GM19324 (cell line): ENCODE results near the gene BBX.

Experiments used
- ATAC-seq: cut with Tn5 transposase; IDR thresholded peaks from one replicate; pipeline ENCODE4 v1.9.1; 2021; ENCODE audit warnings: mild to moderate bottlenecking, moderate library complexity; ENCODE audit not compliant: unreplicated experiment, low FRiP score

BBX gene

DNA sequence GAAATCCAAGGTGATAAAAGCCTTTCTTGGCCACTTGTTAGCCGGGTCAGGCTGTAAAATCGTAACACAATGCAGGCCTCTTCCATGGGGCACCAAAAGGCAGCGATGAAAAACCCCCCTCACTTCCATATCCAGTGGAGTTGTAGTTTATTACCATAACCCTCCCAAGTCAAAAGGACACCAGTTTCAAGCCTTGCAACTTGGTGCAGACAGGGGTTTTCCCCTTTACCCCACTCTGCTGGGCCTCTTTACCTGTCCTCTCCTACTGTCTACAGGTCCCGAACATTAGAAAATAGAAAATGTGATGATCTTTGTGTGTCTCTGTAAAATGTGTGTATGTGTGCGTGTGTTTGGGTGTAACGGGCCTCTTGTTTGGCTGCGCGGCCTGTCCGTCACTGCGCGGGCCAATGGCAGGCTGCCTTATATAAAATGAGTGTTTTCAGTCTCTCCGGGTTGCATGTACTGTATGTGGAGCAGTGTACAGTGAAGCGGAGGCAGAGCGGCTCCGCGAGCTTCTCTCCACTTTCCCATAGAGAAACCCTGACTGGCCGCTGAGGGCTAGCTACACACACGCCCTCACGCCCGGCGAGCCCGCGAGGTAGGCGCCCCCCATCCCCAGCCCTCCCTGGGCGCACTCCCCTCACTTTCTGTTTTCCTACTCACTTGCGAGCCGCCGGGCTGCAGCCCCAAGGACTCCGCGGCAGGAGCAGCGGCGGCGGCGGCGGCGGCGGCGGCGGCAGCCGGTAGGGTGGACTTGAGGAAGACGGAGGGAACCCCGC is at the start of gene BBX:
Gene BBX, plus strand, starts transcription at position 453 of the 779 bp plus-strand sequence. CDS start 187,499 bp downstream, outside the sequence.
- ATAC-seq: peak; percentile 97

DNA sequence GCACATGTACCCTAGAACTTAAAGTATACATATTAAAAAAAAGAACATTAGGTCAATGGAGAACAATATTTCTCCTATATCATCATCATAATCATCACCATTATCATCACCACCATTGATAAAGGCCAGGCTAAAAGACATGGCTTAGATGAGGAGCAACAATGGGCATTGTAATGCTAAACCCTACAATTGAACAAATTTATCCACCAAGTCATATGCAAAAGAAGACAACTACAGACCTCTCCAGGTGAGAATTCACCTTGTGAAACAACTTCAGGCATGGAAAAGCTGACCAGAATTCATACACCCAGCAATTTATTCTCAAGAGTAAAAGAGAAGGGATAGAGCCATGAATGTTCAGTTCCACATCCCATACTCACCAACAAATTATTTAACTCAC is 46.3 kb upstream of the BBX start:
- ATAC-seq: no peak

DNA sequence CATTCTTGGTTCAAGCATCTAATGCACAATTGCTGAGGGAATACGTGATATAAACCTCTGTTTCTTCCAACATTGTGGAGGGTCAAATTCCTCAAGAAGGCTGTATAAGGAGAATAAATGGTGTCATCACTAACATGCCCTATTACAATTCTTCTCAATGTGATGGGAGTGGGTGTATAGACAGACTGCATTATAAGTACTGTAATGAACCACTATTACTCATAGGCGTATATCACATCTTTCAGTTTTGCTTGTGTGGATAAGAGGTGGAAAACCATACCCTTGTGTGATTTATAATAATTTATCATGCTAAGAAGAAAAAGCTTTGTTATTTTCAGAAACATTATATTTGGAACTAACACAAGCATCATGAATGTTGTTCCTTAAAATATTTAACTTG is 35.3 kb upstream of the BBX start:
- no peak for ATAC-seq

DNA sequence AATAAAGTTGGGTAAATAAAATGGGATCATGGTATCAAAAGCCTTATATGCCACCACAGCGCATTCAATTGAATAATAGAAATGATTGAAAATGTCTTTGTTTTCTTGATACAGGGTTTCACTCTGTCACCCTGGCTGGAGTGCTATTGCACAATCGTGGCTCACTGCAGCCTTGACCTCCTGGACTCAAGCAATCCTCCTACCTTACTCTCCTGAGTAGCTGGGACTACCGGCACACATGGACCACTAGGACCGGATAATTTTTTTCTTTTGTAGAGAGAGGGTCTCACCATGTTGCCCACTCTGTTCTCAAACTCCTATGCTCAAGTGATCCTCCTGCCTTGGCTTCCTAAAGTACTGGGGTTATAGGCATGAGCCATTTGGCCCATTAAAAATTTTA is 33.8 kb upstream of the BBX start:
- ATAC-seq: no peak

DNA sequence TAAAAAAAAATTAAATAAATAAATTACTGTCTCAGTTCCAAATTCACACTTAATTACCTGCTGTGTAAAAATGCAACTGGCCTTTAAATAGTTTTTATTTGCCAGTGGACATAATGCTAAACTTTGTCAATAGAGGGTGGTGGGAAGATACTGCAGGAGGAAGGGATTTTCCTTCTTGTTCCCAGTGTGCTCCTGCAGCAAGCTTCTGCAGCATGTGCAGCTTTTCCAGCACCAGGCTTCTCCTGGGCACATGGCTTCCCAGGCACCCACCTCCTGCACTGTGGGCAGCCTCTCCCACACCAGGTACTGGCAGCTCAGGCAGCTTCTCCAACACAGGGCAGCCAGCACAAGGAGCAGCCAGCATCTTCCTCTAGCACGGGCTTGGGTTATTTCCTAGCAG is 29.6 kb upstream of the BBX start:
- no peak for ATAC-seq

DNA sequence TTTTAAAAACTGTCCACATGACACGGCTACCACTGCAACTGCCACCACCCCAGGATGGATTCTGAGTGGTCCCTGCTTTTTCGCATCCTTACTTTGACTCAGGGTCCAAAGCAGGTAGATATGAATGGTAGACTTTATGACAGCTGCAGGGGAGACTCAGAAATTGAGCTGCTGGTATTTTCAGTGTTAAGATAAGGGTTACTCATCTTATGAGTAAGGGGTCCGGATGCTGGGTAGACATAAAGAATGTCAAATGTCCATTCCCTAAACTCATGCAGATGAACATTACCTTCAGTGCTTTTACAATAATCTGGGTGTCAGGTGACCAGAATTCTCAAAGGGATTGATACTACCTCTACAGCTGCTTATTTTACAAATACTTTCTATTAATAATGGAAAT is 25.9 kb upstream of the BBX start:
- ATAC-seq: no peak

DNA sequence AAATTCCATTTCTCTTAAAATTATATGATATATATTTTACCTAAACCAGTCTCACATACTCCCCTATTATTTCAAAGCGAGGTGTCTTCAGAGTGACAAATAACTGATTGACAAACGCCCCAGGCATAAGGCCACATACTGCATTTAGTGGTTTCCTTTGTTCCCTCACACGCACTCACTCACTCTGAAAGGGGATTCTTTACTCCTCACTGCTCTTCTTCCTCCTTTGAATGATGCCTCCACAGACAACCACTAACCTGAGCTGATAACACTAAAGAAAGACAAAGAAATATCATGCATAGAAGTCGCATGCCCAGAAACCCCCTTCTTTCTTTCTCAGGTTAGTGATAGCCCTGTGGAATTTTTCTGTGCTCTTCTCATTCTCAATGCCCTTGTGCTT is 24.1 kb upstream of the BBX start:
- ATAC-seq: no peak

DNA sequence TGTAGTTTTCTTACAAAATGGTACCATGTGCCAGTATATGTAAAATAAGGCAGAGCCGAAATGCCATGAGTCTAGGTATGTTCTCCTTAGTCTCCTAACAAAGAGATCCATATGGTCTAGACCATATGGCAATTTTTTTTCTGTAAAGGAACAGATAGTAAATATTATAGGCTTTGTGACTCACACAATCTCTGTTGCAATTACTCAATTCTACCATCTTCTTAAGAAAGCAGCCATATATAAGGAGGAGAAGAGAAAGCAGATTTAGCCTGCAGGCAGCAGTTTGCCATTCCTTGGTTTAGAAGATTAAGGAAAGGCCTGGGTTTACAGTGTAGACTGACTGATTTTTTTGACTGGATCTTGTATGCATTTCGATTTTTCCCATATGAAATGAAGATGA is 16.3 kb upstream of the BBX start:
- ATAC-seq: no peak

DNA sequence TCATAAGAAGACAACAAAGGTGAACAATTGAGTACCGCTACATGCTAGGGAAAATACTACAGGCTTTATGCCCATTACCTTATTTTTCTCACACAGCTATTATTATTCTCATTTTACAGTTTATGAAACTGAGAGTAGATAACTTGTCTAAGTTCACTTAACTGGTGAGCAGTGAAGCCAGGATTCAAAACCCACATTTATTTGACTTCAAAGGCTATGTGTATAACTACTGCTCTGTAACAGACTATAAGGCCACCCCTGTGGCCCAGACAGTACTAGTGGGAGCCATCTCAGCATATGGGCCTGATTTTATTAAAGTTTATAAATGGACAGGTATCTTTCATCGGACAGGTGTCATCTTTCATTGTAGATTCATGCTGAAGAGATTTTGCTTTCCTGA is 14.4 kb upstream of the BBX start:
- no peak for ATAC-seq

DNA sequence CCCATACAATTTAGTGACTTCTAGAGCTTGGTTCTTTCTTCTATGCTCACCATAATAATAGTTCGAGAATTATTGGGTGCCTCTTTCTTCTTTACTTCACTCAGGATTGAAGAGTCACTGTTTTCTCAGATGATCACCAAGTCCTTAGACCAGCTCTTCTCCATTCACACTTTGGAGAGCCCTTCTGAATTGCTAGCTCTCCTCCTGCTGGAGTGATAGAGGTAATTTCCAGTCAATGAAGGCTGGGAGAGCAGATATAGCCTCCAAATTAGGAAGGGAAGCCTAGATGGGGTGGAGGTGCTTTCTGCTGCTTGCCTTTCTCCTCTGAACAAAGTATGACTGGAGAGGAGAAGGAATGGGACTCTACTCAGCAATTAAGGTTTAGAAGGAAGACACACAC is 10.7 kb upstream of the BBX start:
- no peak for ATAC-seq

DNA sequence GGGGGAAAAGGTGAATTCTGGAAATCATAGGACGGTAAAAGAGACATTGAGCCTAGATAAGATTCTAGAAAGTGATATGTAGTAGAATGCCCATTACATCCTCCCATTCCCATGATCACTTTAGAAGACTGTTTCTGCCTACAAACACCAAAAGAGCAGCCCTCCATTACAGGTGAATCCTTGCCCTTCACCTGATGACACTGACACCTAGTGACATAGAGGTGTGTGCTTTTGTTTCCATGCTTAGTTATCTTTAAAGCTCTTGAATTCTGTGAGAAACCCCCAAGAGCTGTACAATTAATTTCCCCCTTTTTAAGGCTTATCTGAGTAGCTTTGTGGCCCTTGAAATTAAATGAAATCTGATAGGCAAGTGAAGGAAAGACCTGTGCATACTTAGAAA is 8.3 kb upstream of the BBX start:
- no peak for ATAC-seq

DNA sequence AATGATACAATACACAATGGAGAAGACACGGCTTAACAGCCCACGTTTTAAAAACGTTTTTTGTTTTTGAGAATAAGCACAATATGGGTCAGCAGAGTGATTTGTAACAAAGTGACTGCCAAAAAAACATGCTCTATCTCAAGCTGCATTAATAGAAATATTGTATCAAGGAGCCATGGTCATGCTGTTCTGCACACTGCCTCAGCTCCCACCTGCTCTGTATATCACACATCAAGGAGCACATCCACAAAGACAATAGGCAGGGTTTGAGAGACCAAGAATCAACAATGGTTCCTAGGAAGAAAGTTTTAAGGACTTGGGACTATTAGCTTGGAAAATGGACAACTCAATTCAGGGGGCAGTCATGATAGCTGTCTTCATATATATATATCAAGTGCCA is 6.3 kb upstream of the BBX start:
- no peak for ATAC-seq

DNA sequence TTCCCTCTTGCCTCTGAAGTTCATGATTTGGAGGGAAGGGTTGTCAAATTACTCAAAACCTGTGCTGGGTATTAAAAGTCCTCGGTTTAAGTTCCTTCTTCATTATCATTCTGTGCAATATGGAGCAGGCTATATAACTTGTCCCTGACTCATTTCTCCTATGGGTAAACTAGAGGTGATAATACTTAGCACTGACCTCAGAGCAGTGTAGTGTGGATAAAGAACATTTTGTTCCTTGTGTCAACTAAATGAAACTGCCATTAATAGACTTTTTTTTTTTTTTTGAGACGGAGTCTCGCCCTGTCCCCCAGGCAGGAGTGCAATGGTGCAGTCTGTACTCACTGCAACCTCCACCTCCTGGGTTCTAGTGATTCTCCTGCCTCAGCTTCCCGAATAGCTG is 2.2 kb upstream of the BBX start:
- no peak for ATAC-seq

DNA sequence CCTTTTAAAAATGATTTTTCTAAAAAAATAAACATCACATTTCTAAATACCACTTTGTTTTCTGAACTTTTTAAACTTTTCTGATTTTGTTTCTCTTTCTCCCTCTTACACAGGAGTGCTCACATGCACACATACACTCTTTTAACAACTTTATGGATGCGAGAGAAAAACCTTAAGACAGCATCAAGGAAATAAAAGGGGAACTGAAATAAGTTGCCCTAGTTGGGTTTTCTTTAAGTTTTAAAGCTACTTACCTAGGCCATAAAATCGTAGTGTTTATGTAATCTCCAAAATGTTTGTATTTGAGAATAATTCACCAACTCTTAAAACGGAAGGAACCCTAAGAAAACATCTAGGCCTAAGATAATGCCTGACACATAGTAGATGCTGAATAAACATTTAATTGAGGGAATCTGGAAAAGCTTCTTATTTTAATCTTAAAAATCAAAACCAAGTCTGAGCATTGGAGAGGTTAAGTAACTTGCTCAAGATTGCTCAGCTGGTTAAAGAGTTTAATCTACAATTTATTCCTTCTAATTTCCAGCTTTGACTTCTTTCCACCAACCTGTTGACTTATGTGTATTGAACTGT is 1.2 kb upstream of the BBX start:
- ATAC-seq: no peak

DNA sequence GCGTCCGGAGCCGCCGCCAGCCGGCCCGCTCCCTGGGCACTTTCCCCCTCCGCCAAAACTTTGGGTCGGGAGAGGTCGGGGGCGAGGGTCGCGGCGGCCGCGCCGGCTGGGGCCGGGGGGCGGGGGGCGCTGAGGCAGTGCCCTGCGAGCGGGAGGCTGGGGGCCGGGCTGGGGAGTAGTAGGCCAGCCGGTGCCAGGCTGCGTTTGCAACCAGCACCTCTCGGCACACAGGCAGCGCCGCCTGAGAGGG is 452 bp downstream of the BBX start:
- ATAC-seq: peak; percentile 44

DNA sequence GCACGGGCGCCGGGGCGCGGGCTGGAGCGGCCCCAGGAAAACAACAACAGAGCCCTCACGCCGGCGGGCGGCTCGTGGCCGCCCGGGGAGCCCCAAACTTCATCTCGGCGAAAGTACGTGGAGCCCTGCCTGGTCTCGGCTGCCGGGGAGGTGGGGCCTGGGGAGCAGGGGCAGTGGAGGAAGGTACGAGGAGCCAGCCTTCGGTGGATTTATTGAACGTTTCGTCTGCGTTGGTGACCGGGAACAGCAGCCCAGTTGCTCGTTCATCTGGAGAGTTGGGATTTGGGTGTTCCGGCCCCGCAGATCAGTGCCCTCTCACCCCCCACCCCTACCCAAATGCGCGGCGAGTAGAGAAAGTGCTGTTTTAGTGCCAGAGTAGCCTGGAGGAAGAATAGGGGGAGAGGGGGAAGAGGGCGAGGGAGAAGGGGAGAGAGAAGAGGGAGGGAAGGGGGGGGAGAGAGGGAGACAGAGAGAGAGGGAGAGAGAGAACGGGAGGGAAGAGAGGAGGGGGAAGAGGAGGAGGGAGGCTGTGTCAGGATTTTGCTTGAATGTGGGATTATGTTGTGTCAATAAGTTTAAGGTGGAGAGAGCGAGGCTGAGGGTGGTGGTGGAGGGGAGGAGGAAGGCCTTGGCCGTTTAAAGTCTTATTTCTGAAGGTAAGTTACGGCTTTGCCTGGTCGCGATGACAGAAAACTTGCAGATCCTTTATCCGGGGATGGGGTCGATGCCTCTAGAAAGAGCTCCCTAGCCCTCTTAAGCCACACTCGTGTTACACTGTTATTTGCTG is 970 bp downstream of the BBX start:
- ATAC-seq: peak; percentile 36

DNA sequence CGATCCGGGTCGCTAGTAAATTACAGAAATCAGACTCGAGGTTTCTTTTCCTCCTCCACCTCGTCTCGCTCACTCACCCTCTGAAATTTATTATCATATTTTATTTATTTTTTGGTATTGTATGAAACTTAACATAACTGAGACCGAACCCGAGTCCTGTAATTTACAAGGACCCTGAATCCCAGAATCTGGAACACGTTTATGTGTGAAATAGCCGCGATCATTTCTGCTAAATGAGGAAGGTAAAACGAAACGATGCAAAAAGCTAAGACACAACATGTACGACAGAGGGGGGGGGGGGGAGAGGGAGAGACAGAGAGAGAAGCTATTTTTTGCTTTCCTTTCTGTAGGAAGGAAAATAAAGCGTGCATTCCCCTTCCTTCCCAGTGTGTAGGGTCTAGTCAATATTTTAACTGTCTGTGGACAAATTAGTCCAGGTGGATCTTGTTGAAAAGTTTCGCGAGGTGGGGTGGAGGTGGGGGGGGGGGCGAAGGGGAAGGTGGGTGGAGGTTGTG is 1.6 kb downstream of the BBX start:
- no peak for ATAC-seq

DNA sequence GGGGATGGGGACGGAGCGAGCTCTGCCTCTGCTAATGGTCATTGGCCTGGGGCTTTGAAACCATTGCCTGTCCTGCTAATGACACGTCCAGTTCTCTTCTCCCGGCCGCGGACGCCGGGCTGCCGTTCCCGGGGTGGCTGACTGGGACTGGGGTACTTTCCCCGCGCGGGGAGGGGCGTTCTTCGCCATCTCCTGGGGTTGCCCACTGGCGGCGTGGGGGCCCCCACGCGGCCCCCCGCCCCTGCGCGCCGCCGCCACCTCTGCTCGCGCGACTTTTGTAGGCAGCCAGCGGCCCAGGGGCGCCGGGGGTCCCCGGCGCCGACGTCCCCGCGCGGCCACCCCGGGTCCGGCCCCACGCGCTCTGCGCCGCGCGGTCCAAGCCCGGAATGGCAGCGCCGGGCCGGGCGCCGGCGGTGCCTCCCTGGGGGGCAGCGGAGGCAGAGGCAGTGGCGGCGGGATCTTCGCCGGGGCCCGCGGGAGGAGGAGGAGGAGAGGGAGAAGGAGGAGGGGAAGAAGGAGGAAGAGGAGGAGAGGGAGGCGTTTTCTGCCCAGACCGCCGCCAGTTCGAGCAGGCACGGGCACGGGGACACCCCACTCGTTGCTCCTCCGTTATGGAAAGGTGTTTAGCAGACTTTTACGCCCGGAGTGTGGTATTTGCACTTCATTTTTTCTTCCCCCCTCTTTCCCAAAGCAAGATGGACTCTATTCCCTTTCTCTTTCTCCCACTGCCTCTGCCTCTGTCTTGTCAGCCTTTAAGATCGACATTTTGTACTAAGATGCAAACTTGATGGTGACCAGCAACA is 2.3 kb downstream of the BBX start:
- ATAC-seq: no peak

DNA sequence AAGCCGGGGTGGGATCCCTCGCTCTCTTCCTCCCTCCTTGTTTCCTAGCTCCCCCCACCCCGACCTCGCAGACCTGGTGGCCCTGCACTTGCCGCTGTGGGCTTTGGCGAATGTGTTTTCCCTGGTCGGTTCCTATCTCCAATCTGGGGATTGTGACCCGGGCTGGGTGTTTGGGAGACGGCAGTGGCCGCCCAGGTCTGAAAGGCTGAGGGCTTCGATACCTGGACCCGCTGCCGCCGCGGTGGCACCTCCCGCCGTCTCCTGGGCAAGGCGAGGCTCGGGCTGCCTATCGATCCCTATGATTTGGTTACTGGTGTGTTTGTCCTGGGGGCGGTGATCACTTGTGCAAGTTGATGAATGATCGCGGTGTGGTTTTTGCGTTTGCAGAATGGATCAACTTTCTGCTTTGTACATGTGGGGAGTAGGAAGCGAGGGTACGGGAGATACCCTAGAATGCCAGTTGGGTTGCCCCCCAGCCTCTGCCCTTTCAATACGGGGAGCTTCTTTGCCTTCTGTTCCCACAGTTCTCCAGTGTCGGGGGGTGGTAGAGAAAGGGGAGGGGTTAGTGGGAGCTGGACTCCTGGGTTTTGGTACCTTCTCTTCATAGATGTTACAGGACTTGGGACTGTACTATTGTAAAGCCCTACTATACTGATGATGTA is 3.0 kb downstream of the BBX start:
- ATAC-seq: no peak

DNA sequence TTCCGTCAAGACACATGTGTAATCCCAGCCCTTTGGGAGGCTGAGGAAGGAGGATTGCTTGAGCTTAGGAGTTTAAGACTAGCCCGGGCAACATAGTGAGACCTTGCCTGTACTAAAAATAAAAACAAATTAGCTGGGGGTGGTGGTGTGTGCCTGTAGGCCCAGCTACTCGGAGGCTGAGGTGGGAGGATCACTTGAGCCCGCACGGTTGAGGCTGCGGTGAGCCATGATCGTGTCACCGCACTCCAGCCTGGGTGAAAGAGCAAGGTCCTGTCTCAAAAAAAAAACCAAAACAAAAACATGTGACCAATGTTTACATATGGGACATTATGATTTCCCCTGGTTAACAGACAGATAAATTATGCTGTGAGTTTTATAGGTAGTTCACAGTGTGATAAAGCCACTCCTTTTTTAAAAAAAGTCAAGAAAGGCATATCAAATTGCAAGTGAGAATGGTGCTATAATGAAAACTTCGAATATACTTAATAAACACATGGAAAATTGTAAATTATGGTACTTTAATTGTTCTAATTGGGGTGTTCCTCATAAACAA is 9.2 kb downstream of the BBX start:
- ATAC-seq: no peak
